HepG2 (cell line): ENCODE data around the gene ACOT6. TPM values are rescaled to one million over a fixed set of nuclear protein-coding genes. Genes with fewer than 3 reads are reported as not detected.
A peak's percentile ranks its signal among the peaks of the same experiment; 100 is the strongest.

Source experiments
- AFF4 ChIP-seq: sonication (generic); formaldehyde crosslinking; IDR thresholded peaks from 2 replicates; pipeline ENCODE4 v1.4.0; 2020; ENCODE audit warnings: missing genetic modification reagents
- AGO2 ChIP-seq: fragments of 200-400 bp; formaldehyde crosslinking; optimal IDR thresholded peaks from 2 replicates; pipeline ENCODE3; 2017; ENCODE audit warnings: mild to moderate bottlenecking, low read depth, low read length, moderate library complexity
- GPBP1L1 ChIP-seq: sonication (generic); formaldehyde crosslinking; IDR thresholded peaks from 2 replicates; pipeline ENCODE4 v1.5.0; 2020; ENCODE audit warnings: mild to moderate bottlenecking, missing genetic modification reagents
- HNRNPH1 ChIP-seq: fragments of 200-400 bp; formaldehyde crosslinking; optimal IDR thresholded peaks from 2 replicates; pipeline ENCODE3; 2017; ENCODE audit warnings: mild to moderate bottlenecking, low read depth, low read length
- KDM3A ChIP-seq: IDR thresholded peaks from 2 replicates; pipeline ENCODE4 v1.6.1; 2018; ENCODE audit warnings: low read depth, missing compliant biosample characterization
- NRL ChIP-seq: sonication (generic); formaldehyde crosslinking; IDR thresholded peaks from 2 replicates; pipeline ENCODE4 v1.5.0; 2020; ENCODE audit warnings: missing genetic modification reagents, mild to moderate bottlenecking, moderate library complexity, borderline replicate concordance
- PATZ1 ChIP-seq: sonication (generic); formaldehyde crosslinking; IDR thresholded peaks from 2 replicates; pipeline ENCODE4 v1.4.0; 2020; ENCODE audit warnings: missing genetic modification reagents
- RBM22 ChIP-seq: fragments of 200-400 bp; formaldehyde crosslinking; optimal IDR thresholded peaks from 2 replicates; pipeline ENCODE3; 2017; ENCODE audit warnings: mild to moderate bottlenecking, low read length, moderate library complexity
- RFX3 ChIP-seq: IDR thresholded peaks from 2 replicates; pipeline ENCODE4 v1.6.1; 2016; ENCODE audit warnings: missing biosample characterization, missing genetic modification reagents
- RFXAP ChIP-seq: sonication (generic); formaldehyde crosslinking; IDR thresholded peaks from 2 replicates; pipeline ENCODE4 v1.4.0; 2020; ENCODE audit warnings: missing genetic modification reagents, borderline replicate concordance
- TAF1 ChIP-seq: sonication (generic); formaldehyde crosslinking; IDR thresholded peaks from 2 replicates; pipeline ENCODE4 v1.4.0; 2020; ENCODE audit warnings: missing genetic modification reagents
- ZBTB8A ChIP-seq: sonication (generic); formaldehyde crosslinking; IDR thresholded peaks from 2 replicates; pipeline ENCODE4 v1.4.0; 2020; ENCODE audit warnings: mild to moderate bottlenecking, low read depth, missing genetic modification reagents, borderline replicate concordance
- ZFP1 ChIP-seq: IDR thresholded peaks from 2 replicates; pipeline ENCODE4 v1.6.1; 2016
- ZFP91 ChIP-seq: sonication (generic); formaldehyde crosslinking; IDR thresholded peaks from 2 replicates; pipeline ENCODE4 v1.9.0; 2022; ENCODE audit warnings: missing genetic modification reagents, mild to moderate bottlenecking, borderline replicate concordance
- ZNF18 ChIP-seq: sonication (generic); formaldehyde crosslinking; IDR thresholded peaks from 2 replicates; pipeline ENCODE4 v1.8.0; 2022; ENCODE audit warnings: mild to moderate bottlenecking, missing genetic modification reagents; ENCODE audit not compliant: insufficient replicate concordance
- ZNF580 ChIP-seq: IDR thresholded peaks from 2 replicates; pipeline ENCODE4 v1.6.1; 2016; ENCODE audit warnings: low read depth, borderline replicate concordance
- ZNF605 ChIP-seq: sonication (generic); formaldehyde crosslinking; IDR thresholded peaks from 2 replicates; pipeline ENCODE4 v1.8.0; 2022; ENCODE audit warnings: mild to moderate bottlenecking, missing genetic modification reagents
- ZNF780A ChIP-seq: sonication (generic); formaldehyde crosslinking; IDR thresholded peaks from 2 replicates; pipeline ENCODE4 v1.8.0; 2022; ENCODE audit warnings: mild to moderate bottlenecking, missing genetic modification reagents, moderate library complexity
- polyA plus RNA-seq, 8 experiments: library from polyadenylated mRNA; depleted of rRNA in 3 of 8; stranded (reverse) in 7 of 8; unstranded in 1 of 8; fragments of >200 nt; fragmentation: Illumina TruSeq in 4 of 8; extraction: Trizol in 4 of 8; gene quantifications; 2 replicates each; pipeline versions ENCODE4 v1.2.1 to v1.2.3, GENCODE V29; 2011 to 2016; ENCODE audit warnings: low read depth in 4 of 8, missing spikeins in 1 of 8, mixed read lengths in 1 of 8; ENCODE audit not compliant: insufficient read depth in 1 of 8
- total RNA-seq, 5 experiments: library from RNA; depleted of rRNA; stranded (reverse); fragments of >200 nt; fragmentation: Illumina TruSeq; extraction: Trizol; gene quantifications; 2 replicates each; pipeline ENCODE4 v1.2.3, GENCODE V29; 2016; ENCODE audit warnings: low read depth in 1 of 5

The ACOT6 gene
- total and polyA plus RNA-seq, 2 of the 13 experiments (the other 11 are each of a cell fraction or from before 2014, with no cell fraction given), result 0.15 to 0.27 TPM

GRCh38 chr14:73644531-73645247 is 32.4 kb downstream of the ACOT6 start, which contains the start of gene DNAL1 (continued):
- TF ChIP-seq AGO2 (no peak), AFF4 (CRISPR knock-in tag) (no peak), ZFP91 (peak; percentile 78; the same call in 1 of the 2 replicates), NRL (CRISPR knock-in tag) (no peak), GPBP1L1 (CRISPR knock-in tag) (no peak), RFX3 (CRISPR knock-in tag) (peak; percentile 86), HNRNPH1 (no peak), ZNF580 (CRISPR knock-in tag) (peak; percentile 91; the same call in 1 of the 2 replicates), RFXAP (CRISPR knock-in tag) (0 out of 2 replicates have a peak, but pooled peaks have one; percentile 56), KDM3A (CRISPR knock-in tag) (no peak), RBM22 (no peak), ZNF780A (CRISPR knock-in tag) (no peak), ZFP1 (CRISPR knock-in tag) (no peak), ZNF605 (CRISPR knock-in tag) (peak; percentile 81; the same call in 1 of the 2 replicates), ZNF18 (CRISPR knock-in tag) (no peak), PATZ1 (CRISPR knock-in tag) (no peak; the same call in 1 of the 2 replicates), TAF1 (CRISPR knock-in tag) (peak; percentile 75), ZBTB8A (no peak)
